GM12875 (cell line): ENCODE measurements around the gene EDA.

ENCODE experiments used
- H3K4me3 ChIP-seq: one replicate; pipeline ENCODE4 v1.5.1; 2011; ENCODE audit warnings: low read depth, low read length, control low read depth
- TF ChIP-seq, protein P1 (sequence below): IDR thresholded peaks from 2 replicates; pipeline ENCODE4 v1.5.1; 2011; ENCODE audit warnings: low read depth, mild to moderate bottlenecking, control low read depth, inconsistent platforms, low read length, moderate library complexity, borderline replicate concordance; ENCODE audit not compliant: insufficient read depth

EDA gene

DNA sequence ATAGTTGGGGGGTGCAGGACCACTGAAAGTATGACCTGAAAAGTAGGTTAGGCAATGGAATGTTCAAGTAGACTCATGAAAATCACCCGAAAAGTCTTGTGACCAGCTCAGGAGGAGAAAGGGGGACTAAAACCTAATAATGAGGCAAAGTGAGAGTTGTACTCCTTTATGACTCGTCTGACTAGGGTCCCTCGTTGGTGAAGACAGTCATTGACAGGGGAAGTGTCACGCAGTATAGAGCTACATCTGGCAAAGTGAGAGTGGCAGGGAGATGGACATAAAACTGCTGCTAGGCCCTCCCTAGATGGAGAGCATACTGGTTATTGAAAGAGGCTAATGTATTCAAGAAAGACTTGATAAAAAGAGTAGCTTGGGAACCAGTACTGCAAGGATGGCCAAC, 466.8 kb downstream of the EDA start:
- TF ChIP-seq, protein P1, sequence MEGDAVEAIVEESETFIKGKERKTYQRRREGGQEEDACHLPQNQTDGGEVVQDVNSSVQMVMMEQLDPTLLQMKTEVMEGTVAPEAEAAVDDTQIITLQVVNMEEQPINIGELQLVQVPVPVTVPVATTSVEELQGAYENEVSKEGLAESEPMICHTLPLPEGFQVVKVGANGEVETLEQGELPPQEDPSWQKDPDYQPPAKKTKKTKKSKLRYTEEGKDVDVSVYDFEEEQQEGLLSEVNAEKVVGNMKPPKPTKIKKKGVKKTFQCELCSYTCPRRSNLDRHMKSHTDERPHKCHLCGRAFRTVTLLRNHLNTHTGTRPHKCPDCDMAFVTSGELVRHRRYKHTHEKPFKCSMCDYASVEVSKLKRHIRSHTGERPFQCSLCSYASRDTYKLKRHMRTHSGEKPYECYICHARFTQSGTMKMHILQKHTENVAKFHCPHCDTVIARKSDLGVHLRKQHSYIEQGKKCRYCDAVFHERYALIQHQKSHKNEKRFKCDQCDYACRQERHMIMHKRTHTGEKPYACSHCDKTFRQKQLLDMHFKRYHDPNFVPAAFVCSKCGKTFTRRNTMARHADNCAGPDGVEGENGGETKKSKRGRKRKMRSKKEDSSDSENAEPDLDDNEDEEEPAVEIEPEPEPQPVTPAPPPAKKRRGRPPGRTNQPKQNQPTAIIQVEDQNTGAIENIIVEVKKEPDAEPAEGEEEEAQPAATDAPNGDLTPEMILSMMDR, result no peak
- H3K4me3 ChIP-seq, result no peak overlapping the region

DNA sequence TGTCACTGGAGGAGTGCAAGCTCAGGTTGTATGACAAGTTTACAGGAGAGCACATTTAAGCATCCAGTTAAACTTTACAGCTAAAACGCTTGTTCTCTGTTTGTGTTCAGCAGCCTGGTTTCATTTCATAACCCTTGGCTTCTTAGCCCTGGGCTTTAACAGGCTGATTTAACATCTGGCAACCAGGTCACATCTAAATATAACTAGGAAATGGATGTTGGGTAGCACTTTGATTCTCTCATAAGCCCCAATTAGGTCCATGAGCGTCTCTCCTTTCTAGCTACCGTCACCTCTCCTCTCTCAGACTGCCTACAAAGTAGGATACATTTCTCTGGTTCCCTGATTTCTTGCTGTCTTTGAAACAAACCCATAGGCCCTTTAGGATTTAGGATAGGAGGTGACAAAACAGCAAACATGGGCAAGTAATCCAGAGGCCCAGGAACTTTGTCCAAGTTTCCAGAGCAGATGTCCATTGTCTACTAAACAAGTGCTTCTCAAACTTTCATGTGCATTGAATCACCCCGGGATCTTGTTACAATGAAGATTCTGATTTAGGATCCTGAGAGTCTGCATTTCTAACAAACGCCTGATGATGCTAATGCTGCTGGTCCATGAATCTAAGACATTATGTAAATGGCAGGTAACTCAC, 468.8 kb downstream of the EDA start:
- TF ChIP-seq, protein P1, result no peak
- no peak overlapping the region for H3K4me3 ChIP-seq

DNA sequence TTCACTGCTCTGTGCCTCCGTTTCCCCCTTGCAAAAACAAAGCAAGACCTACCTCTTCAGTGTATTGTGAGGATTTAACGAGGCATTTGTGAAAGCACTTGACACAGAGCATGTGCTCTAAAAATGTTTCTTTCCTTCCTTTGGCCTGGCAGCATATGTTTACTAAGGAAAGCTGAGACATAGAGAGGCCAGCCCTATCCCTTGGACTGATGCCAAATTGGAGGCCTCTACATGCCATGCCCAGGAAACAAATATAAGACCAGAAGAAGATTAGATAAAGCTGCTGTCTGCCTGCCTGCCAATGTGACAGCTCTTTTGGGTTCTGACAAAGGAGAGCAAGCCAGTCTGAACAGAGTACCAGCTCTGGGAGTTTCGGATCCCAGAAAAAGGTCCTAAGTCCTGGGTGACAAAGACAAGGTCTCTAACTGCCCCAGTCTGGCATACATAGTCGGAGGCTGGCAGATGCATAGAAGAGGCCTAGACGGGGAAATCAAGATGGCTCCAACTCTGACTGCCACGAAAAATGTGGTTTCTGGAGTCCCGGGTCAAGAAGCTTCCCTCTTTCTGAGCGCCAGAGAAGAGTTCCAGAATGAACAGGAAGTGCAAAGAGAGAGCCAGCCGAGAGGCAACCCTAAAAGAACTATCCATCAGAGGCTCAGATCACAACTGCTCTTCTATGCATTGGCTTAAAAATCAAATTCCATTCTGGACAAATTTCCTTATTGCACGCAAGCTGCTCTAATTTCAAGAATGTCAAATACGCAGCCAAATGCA, 472.1 kb downstream of the EDA start:
- H3K4me3 ChIP-seq, result no peak overlapping the region
- TF ChIP-seq, protein P1, result no peak

DNA sequence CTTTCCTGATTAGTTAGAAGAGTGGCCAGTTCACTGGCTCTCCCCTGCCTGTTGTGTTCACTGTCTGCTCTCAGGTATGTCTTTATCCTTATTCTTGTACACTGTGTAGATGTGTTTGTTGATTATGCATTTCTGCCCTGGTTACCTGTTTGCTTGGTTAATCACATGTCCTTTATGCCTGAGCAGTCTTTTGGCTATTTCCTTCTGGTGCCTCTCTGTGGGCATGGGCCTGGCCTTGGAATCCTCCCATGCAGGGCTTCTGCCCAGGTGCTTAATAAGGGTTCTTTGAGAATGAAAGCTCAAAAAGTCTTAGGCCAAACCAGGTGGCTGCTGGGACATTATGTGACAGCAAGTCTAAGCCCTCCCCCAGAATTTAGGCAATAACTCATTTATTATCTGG, 472.8 kb downstream of the EDA start:
- TF ChIP-seq, protein P1, result no peak

More for the DNA sequence above, 472.8 kb downstream of the EDA start:
- H3K4me3 ChIP-seq, result no peak overlapping the region
